T-helper 2 cell treated with Interferon-gamma antibody and Interleukin-4, amounts not matched to agents 5 μg/mL and 100 μg/mL, for 36 hours (primary cell): ENCODE measurements around the gene HOXB3.

ENCODE experiments used
- DNase-seq: peaks from one replicate; pipeline ENCODE4 v3.0.0; 2021; ENCODE audit warnings: low spot score
- H3K27ac Mint-ChIP-seq: one replicate; pipeline ENCODE4 v1.8.0; 2021; ENCODE audit warnings: mild to moderate bottlenecking, mixed read lengths
- H3K27me3 Mint-ChIP-seq: one replicate; pipeline ENCODE4 v1.8.0; 2021; ENCODE audit warnings: low read depth, mixed read lengths
- H3K36me3 Mint-ChIP-seq: one replicate; pipeline ENCODE4 v1.8.0; 2021; ENCODE audit warnings: low read depth, mixed read lengths
- H3K4me1 Mint-ChIP-seq: one replicate; pipeline ENCODE4 v1.8.0; 2021; ENCODE audit warnings: low read depth, mixed read lengths
- H3K4me3 Mint-ChIP-seq: one replicate; pipeline ENCODE4 v1.8.0; 2022; ENCODE audit warnings: mild to moderate bottlenecking, moderate library complexity, mixed read lengths
- H3K9me3 Mint-ChIP-seq: one replicate; pipeline ENCODE4 v1.8.0; 2021; ENCODE audit warnings: mixed read lengths

Gene HOXB3

GRCh38 chr17:48592577-48592976 lies 2.5 kb upstream of the HOXB3 start:
- H3K4me1 Mint-ChIP-seq = peaks cover 41% of the 10 kb centered on the region
- no peak overlapping the region for H3K27ac Mint-ChIP-seq
- no peaks in the 10 kb centered on the region for H3K9me3 Mint-ChIP-seq
- H3K27me3 Mint-ChIP-seq = peaks cover 89% of the 10 kb centered on the region
- peaks cover 2% of the 10 kb centered on the region for H3K36me3 Mint-ChIP-seq
- no peak for DNase-seq
- H3K4me3 Mint-ChIP-seq = peak overlapping the region; percentile 83

DNA sequence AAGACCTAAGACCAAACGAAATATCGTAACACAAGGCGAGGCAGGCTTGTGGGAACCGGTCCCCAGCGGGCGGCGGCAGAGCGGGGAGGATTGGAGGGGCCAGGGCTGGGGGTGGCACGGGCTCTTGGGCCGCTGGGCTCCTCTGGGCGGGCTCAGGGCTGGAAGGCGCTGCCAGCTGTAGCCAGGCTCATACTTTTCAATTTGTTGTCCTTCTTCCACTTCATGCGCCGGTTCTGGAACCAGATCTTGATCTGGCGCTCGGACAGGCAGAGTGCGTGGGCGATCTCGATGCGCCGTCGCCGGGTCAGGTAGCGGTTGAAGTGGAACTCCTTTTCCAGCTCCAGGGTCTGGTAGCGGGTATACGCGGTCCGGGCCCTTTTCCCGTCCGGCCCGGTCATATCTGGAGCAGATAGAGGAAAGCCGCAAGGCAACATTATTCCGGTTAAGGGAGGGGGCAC lies 2.0 kb upstream of the HOXB3 start:
- Mint-ChIP-seq H3K27me3 (peaks cover 89% of the 10 kb centered on the region), H3K4me3 (peak overlapping the region; percentile 28), H3K9me3 (no peaks in the 10 kb centered on the region), H3K27ac (no peak overlapping the region), H3K4me1 (peaks cover 41% of the 10 kb centered on the region), H3K36me3 (peaks cover 2% of the 10 kb centered on the region)
- DNase-seq = no peak

DNA sequence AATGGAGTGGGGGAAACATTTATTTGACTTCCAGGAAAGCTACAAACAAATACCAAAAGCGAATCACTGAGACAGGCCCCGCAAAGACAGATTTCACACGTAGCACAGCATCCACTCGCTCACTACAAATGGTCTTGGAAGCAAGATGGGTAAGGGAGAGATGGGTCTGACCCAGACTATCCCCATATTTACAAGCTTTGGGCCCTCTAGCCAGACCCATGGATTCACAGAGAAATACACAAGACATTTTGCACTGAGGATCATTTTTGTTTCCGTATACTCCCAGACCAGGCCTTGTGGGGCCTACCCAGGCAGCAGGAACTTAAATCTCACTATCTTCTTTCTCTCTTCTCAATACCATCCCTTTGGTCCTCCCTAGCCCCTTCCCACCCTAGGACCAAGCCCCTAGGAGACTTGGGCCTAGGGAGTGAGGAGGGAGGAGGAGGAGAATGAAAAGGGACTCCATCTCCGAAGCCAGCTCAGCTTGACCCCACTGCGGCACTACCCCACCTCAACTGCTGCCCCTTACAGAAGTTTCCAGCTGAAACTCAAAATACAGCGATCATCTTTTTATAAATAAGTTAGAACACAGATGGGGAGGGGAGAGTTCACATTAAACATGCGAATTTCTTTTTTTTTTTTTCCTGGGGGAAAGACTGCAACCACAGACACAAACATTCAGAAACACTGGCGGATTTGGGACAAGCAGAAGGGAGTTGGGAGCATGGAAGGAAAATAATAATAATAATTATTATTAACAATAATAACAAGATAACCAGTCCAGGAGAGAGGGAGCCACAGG lies 1.4 kb upstream of the HOXB3 start:
- Mint-ChIP-seq H3K27me3 (peaks cover 89% of the 10 kb centered on the region), H3K36me3 (peaks cover 2% of the 10 kb centered on the region), H3K4me3 (no peak overlapping the region), H3K4me1 (peaks cover 39% of the 10 kb centered on the region), H3K27ac (no peak overlapping the region), H3K9me3 (no peaks in the 10 kb centered on the region)
- DNase-seq = no peak

DNA sequence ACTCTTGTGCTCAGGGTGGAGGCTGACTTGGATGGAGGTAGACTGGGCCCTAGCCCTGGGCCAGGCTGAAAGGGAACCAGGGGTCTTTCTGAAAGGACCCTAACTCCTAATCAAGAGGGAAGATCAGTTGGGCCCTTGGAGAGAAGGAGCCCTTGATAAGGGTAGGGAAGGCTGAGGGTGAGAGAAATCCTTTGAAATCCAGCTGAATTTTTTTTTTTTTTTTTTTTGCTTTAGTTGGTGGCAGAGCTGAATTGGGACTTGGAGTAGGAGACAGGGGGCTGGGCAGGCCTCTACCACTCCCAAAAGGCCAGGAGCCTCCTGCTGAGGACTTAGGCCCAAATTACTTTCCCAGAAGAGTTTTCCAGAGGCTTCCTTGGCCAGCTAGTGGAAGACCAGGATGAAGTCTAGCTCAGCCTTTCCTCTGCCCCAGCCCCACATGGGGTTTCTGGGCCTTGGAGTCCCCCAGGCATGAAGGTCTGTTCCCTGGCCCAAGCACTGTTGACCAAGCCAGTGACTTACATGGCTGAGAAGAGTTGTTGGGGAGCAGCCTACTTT lies 643 bp upstream of the HOXB3 start:
- Mint-ChIP-seq H3K9me3 (no peaks in the 10 kb centered on the region), H3K36me3 (no peaks in the 10 kb centered on the region), H3K4me3 (no peak overlapping the region), H3K27me3 (peaks cover 90% of the 10 kb centered on the region), H3K27ac (no peak overlapping the region), H3K4me1 (peaks cover 40% of the 10 kb centered on the region)
- DNase-seq = no peak

DNA sequence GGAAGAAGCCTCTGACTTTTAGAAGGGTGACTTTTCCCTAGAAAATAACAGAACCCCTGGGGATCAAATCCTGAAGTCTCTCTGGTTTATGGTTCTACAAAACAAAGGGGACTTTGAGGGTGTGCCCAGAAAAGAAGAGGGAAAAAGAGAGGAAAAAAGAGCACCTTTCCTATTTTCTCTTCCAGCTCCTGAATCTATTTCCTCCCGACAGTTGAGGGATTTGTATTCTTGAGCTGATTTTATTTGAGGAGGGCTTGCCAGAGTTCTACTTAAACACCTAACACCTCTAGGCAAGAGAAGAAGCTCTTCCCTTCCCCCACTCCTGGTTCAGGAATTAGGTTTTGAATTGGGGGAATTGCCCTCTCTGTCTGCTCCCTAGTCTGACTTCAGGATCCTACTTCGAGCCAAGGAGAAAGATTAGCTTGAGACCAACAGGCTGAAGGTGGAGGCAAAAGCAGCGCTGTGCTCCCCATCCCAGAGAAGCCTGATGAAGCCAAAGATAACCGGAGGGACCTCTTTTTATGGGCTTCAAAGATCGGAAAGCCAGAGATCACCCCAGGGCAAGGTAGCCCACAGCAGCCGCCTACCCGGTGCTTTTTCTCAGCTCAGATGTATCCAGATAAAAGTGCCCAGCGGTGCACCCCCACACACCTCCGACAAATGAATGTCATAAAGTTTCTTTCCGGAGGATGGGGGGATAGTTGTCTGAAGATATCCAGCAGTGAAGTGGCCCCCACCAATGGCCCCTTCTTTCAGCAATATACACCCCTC lies 796 bp downstream of the HOXB3 start:
- Mint-ChIP-seq H3K36me3 (no peaks in the 10 kb centered on the region), H3K4me1 (peaks cover 50% of the 10 kb centered on the region), H3K27ac (no peak overlapping the region), H3K4me3 (no peak overlapping the region), H3K27me3 (peaks cover 85% of the 10 kb centered on the region), H3K9me3 (no peaks in the 10 kb centered on the region)
- DNase-seq = no peak

- Mint-ChIP-seq H3K27ac (no peak overlapping the region), H3K4me3 (no peak overlapping the region), H3K27me3 (peaks cover 85% of the 10 kb centered on the region), H3K36me3 (no peaks in the 10 kb centered on the region), H3K4me1 (peaks cover 46% of the 10 kb centered on the region), H3K9me3 (no peaks in the 10 kb centered on the region)
- no peak for DNase-seq
Observed at GRCh38 chr17:48588528-48588927, 1.5 kb downstream of the HOXB3 start.

DNA sequence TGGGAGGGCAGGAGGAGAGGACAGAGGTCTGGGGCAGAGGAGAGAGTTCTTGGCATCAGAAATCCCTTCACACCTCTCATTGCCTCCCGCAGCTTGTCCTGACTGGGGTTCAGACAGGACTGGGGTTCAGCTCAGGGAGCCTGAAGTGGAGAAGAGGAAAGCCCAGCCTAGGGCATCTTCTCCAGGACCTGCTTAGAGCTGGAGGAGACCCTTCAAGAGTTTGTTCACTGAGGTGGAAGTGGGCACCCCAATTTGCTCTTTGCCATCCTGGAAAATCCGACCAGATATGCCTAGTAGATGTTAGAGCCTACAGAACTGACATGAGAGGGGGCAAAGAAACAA lies 2.0 kb downstream of the HOXB3 start:
- Mint-ChIP-seq H3K27ac (no peak overlapping the region), H3K36me3 (no peaks in the 10 kb centered on the region), H3K4me3 (no peak overlapping the region), H3K9me3 (no peaks in the 10 kb centered on the region), H3K4me1 (peaks cover 44% of the 10 kb centered on the region), H3K27me3 (peaks cover 85% of the 10 kb centered on the region)
- DNase-seq = no peak

- H3K27me3 Mint-ChIP-seq = peaks cover 85% of the 10 kb centered on the region
Observed at GRCh38 chr17:48587276-48588073, 2.6 kb downstream of the HOXB3 start.

DNA sequence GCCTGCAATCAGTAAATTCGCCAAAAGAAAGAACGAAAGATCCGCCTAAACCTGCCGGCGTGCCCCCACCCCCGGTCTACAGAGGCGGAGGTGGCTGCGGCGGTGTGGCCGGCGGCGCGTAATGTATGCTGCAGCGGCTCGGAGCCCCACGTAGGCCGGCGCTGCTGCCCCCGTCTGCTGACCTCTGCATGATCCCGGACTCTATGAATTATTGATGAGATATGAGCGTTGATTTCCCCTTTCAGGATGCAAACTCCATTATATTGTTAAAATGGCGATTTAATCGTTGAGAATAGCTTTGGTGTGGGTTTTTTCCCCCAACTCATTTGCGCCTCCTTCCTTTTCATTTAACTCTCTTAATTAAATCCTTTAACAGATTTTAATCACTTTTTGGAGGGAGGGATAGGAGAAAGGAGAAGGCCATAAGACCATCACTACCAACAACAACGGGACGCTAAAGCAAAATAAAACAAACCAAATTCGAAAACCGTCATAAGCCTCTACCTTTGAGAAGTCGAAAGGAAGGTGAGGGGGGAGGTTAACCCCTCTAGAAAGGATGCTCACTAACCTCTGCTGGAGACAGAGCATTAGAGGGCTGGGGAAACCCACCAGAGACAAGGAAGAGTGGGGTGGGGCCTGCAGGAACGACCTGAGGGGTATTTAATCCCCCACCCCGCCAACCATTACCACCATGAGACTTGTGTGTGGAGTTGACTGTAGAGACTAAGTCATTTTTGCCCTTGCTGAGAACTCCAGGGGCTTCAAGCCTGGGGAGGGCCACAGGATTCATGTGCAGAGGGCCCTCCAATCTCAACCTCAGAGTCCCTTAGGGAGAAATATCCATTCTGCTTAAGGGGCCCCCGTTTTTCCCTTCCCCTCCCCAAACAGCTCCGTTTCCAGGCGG lies 3.4 kb downstream of the HOXB3 start:
- H3K4me3 Mint-ChIP-seq = peak overlapping the region; percentile 89
- peaks cover 43% of the 10 kb centered on the region for H3K4me1 Mint-ChIP-seq
- DNase-seq = peak; percentile 43
- H3K27ac Mint-ChIP-seq = no peak overlapping the region
- peaks cover 84% of the 10 kb centered on the region for H3K27me3 Mint-ChIP-seq
- H3K36me3 Mint-ChIP-seq = no peaks in the 10 kb centered on the region
- H3K9me3 Mint-ChIP-seq = no peaks in the 10 kb centered on the region

More at GRCh38 chr17:48587276-48588073, 2.6 kb downstream of the HOXB3 start:
- peaks cover 41% of the 10 kb centered on the region for H3K4me1 Mint-ChIP-seq
- H3K9me3 Mint-ChIP-seq = no peaks in the 10 kb centered on the region
- H3K27ac Mint-ChIP-seq = no peak overlapping the region
- no peak for DNase-seq
- H3K36me3 Mint-ChIP-seq = no peaks in the 10 kb centered on the region
- H3K4me3 Mint-ChIP-seq = peak overlapping the region; percentile 35

DNA sequence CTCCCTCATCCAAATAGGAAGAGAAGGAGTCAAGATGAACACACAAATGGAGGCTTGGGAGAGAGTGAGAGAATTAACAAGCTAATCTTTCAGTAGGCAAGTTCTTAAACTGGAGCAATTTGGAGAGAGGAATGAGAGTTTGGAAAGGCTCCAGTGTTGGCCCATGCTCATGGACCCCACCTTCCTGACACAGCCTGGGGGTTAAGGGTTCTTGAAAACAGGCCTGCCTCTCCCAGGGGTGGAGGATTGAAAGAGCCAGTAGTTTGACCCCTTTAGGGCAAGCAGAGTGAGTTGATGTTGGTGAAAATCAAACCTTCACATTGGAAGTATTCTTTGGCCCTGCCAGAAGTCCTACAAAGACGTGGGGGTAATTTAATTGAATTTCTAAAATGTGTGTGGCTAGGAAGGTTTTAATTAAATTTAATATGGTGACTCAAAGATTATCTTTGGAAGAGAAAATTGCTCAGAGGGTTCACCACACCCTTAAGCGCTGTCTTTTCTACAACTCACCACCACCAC lies 5.8 kb downstream of the HOXB3 start:
- Mint-ChIP-seq H3K27me3 (peaks cover 86% of the 10 kb centered on the region), H3K36me3 (no peaks in the 10 kb centered on the region), H3K4me1 (peaks cover 53% of the 10 kb centered on the region), H3K27ac (no peak overlapping the region), H3K9me3 (no peaks in the 10 kb centered on the region), H3K4me3 (peak overlapping the region; percentile 89)
- DNase-seq = no peak

GRCh38 chr17:48583708-48584222 lies 6.3 kb downstream of the HOXB3 start:
- peak overlapping the region; percentile 14 for H3K4me3 Mint-ChIP-seq
- peaks cover 59% of the 10 kb centered on the region for H3K4me1 Mint-ChIP-seq
- no peaks in the 10 kb centered on the region for H3K9me3 Mint-ChIP-seq
- DNase-seq = no peak
- no peak overlapping the region for H3K27ac Mint-ChIP-seq
- peaks cover 86% of the 10 kb centered on the region for H3K27me3 Mint-ChIP-seq
- H3K36me3 Mint-ChIP-seq = peaks cover 3% of the 10 kb centered on the region

- Mint-ChIP-seq H3K27ac (no peak overlapping the region), H3K27me3 (peaks cover 78% of the 10 kb centered on the region), H3K9me3 (no peaks in the 10 kb centered on the region), H3K36me3 (peaks cover 7% of the 10 kb centered on the region), H3K4me1 (peaks cover 59% of the 10 kb centered on the region), H3K4me3 (peak overlapping the region; percentile 66)
- DNase-seq = no peak
Observed at GRCh38 chr17:48582750-48583069, 7.3 kb downstream of the HOXB3 start.
